Measurements from ENCODE around the gene PFKL. TPM values are rescaled to one million over a fixed set of nuclear protein-coding genes. Genes with fewer than 3 reads are reported as not detected.
A peak's percentile ranks its signal among the peaks of the same experiment; 100 is the strongest.

PFKL gene
- total and polyA plus RNA-seq, 8 donors, result 80.3 to 116 (median 93.5) TPM

- H3K36me3 ChIP-seq, result no peaks in the 10 kb centered on the region
- DNase-seq (peak in 1 of 4 donors; percentile 76), ATAC-seq (no peak)
- peaks cover 0 to 53% of the 10 kb centered on the region in 2 donors for H3K27me3 ChIP-seq
- no peak overlapping the region for H3K4me3 ChIP-seq
- no peak overlapping the region for H3K27ac ChIP-seq
- peaks cover 0 to under 1% of the 10 kb centered on the region in 2 donors for H3K4me1 ChIP-seq
- TF ChIP-seq CTCF (IDR thresholded peaks at IDR 0.05), result no peak
- intact Hi-C loops (cut with DNase I), result no loop called here
- H3K9me3 ChIP-seq, result no peaks in the 10 kb centered on the region
These were observed 7.7 kb upstream of the PFKL start for GRCh38 chr21:44291936-44292811.

GRCh38 chr21:44292812-44293195 is 7.0 kb upstream of the PFKL start:
- peak in 1 of 4 donors; percentile 71 for DNase-seq

GRCh38 chr21:44293551-44294231 is 6.2 kb upstream of the PFKL start:
- no peak for TF ChIP-seq CTCF (IDR thresholded peaks at IDR 0.05)
- H3K27me3 ChIP-seq, result peaks cover 0 to 44% of the 10 kb centered on the region in 2 donors
- DNase-seq (peak in 1 of 4 donors; percentile 75), ATAC-seq (no peak)
- no peak overlapping the region for H3K27ac ChIP-seq
- no peaks in the 10 kb centered on the region for H3K36me3 ChIP-seq
- intact Hi-C loops (cut with DNase I), result no loop called here
- H3K4me1 ChIP-seq, result peaks cover 0 to 16% of the 10 kb centered on the region in 2 donors
- H3K4me3 ChIP-seq, result no peak overlapping the region
- H3K9me3 ChIP-seq, result no peaks in the 10 kb centered on the region

More at GRCh38 chr21:44292812-44293195, 7.0 kb upstream of the PFKL start:
- H3K27ac ChIP-seq, result no peak overlapping the region
- ATAC-seq, result no peak
- no peak for TF ChIP-seq CTCF (IDR thresholded peaks at IDR 0.05)
- peaks cover 0 to 48% of the 10 kb centered on the region in 2 donors for H3K27me3 ChIP-seq
- intact Hi-C loops (cut with DNase I), result no loop called here
- no peaks in the 10 kb centered on the region for H3K9me3 ChIP-seq
- H3K4me3 ChIP-seq, result no peak overlapping the region
- H3K36me3 ChIP-seq, result no peaks in the 10 kb centered on the region
- H3K4me1 ChIP-seq, result peaks cover 0 to 7% of the 10 kb centered on the region in 2 donors

- Histone ChIP-seq H3K36me3 (no peaks in the 10 kb centered on the region), H3K4me1 (peaks cover 4 to 24% of the 10 kb centered on the region in 2 donors), H3K9me3 (no peaks in the 10 kb centered on the region), H3K27ac (no peak overlapping the region), H3K27me3 (peaks cover 0 to 44% of the 10 kb centered on the region in 2 donors), H3K4me3 (no peak overlapping the region)
- intact Hi-C loops (cut with DNase I), result no loop called here
- DNase-seq, result peak; percentile 39 to 84 (median 70)
- TF ChIP-seq CTCF (IDR thresholded peaks at IDR 0.05), result no peak
- no peak for ATAC-seq
These were observed 5.3 kb upstream of the PFKL start for GRCh38 chr21:44294391-44295162.

Data from left lung (tissue), 10 donors.